GM19463 (cell line): Measurements from ENCODE around the gene LMO4.

Experiments used
- ATAC-seq: cut with Tn5 transposase; IDR thresholded peaks from one replicate; pipeline ENCODE4 v1.9.1; 2021; ENCODE audit warnings: mild to moderate bottlenecking, moderate library complexity; ENCODE audit not compliant: unreplicated experiment

LMO4 gene

GRCh38 chr1:87328272-87329050, at the start of gene LMO4:
Gene LMO4 (plus strand): TSS chr1:87328880. CDS start chr1:87332016, 3,136 bp downstream.
- ATAC-seq: peak; percentile 76

- ATAC-seq: no peak
Measured at GRCh38 chr1:87279536-87279875, 49.2 kb upstream of the LMO4 start.

GRCh38 chr1:87279966-87280535, 48.6 kb upstream of the LMO4 start:
- ATAC-seq: no peak

- no peak for ATAC-seq
Measured at GRCh38 chr1:87284456-87285240, 44.0 kb upstream of the LMO4 start.

GRCh38 chr1:87291107-87291506, 37.6 kb upstream of the LMO4 start:
- no peak for ATAC-seq

- no peak for ATAC-seq
Measured at GRCh38 chr1:87292684-87293493, 35.8 kb upstream of the LMO4 start.

- ATAC-seq: no peak
Measured at GRCh38 chr1:87294633-87295032, 34.0 kb upstream of the LMO4 start.

- no peak for ATAC-seq
Measured at GRCh38 chr1:87295445-87296110, 33.1 kb upstream of the LMO4 start.

GRCh38 chr1:87296206-87296605, 32.5 kb upstream of the LMO4 start:
- no peak for ATAC-seq

GRCh38 chr1:87299661-87300060, 29.0 kb upstream of the LMO4 start:
- no peak for ATAC-seq

- ATAC-seq: no peak
Measured at GRCh38 chr1:87300628-87301027, 28.1 kb upstream of the LMO4 start.

- ATAC-seq: no peak
Measured at GRCh38 chr1:87305151-87305550, 23.5 kb upstream of the LMO4 start.

GRCh38 chr1:87305762-87306161, 22.9 kb upstream of the LMO4 start:
- ATAC-seq: no peak

GRCh38 chr1:87307306-87307705, 21.4 kb upstream of the LMO4 start:
- ATAC-seq: no peak

GRCh38 chr1:87307931-87308330, 20.7 kb upstream of the LMO4 start:
- ATAC-seq: no peak

GRCh38 chr1:87314091-87314490, 14.6 kb upstream of the LMO4 start:
- ATAC-seq: no peak

- ATAC-seq: no peak
Measured at GRCh38 chr1:87318056-87318650, 10.5 kb upstream of the LMO4 start.

- no peak for ATAC-seq
Measured at GRCh38 chr1:87318806-87319205, 9.9 kb upstream of the LMO4 start.

- no peak for ATAC-seq
Measured at GRCh38 chr1:87325982-87326738, 2.5 kb upstream of the LMO4 start.
